ENCODE results near the gene ABCA8.

ABCA8 gene

GRCh38 chr17:68943123-68943811 is 11.9 kb downstream of the ABCA8 start:
- no peak for DNase-seq

DNA sequence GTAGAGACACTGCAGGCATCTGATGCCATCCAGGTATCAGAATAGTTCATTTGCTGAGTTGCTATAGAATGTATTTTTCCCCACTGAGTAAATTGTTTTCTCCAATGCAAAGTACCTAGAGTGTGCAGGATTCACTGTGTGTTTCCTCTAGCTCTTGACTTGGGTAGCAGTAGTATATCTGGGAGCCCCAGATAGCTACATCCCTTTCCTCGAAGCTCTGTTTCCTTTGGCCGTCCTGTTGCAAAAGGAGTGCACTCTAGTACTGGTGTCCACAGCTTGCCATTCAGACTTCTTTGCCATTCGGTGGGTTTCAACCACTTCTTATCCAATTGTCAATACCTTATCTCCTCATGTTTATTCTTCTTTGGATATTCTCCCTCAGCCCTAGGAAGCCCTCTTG is 12.8 kb downstream of the ABCA8 start:
- no peak for DNase-seq

DNA sequence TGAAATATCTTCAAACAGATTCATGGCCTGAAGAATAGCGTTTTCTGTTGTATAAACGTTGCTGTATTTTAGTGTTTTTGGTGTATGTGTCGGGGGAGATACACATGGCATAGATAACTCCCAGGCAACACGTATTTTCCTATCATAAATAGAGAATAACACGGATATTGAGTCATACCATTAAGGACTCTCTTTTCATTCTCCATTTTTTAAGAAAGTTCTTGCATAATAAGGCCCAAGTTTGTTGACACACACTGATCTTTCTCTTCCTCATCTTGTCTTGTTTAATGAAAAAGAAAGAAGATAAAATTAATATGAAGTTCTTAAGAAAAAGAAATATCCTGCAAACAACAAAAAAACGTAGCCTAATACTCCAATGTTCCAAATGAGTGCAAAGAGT is 13.4 kb downstream of the ABCA8 start:
- DNase-seq = no peak

DNA sequence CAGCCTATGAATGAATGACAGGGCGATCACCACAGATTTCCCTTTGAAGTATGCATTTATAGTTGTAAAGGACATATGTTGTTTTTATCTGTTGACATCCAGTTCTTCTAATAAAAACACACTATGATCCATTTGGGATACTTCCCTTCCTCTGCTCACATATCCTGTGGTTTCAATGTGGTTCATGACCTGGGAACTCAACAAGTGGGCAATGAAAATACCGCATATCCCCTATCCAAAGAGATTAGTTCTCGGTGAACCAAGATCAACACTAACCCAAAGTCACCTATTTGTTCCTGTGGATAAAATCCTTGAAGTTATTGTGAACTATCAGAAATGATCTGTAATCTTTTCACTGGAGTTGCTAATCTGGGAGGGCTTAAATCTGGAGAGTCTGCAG is 16.0 kb downstream of the ABCA8 start:
- no peak for DNase-seq

DNA sequence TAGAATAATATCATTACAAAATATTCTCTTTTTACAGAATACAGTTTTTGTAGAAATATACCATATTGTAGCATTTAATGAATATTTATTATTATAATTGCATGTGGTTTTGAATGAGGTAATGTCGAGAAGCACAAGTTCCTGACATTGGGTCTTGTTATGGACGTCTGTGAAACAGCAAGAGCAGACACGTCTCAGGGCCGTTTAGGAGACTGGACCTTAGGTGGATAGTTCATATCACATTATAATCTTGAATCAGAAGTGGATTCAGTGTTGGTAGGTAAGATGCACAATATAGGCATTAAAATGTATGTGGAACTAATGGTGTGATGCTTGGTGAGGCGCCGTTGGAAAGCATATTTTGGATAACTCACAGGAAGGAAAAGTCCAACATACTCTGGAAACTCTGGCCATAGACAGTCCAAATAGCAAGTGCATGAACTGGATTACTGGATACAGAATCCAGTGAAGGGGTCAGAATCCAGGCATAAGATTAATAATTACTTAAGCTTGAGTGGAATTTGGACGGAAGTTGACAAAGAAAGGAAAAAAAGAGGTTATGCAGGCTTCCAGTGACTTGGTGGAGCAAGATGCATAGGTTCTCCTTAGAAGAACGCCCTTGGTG is 17.2 kb downstream of the ABCA8 start:
- no peak for DNase-seq

DNA sequence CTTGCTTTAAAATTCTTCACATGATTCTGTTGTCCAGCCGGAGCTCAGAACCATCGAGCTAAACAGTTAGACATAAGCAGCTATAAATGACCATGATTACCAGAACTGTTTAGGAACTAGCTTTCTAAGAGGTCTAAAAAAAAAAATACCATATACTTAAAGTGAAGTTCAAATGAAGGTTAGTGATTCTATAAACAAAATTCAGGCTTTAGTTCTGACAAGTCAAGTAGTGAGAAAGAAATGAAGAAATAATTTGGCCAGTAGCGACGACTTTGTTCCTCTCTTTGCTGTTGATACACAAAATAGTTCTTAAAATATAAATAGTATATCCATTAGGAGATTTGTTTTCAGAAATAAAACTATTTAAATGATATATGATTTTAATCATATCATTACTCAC is 27.7 kb downstream of the ABCA8 start:
- DNase-seq = no peak

DNA sequence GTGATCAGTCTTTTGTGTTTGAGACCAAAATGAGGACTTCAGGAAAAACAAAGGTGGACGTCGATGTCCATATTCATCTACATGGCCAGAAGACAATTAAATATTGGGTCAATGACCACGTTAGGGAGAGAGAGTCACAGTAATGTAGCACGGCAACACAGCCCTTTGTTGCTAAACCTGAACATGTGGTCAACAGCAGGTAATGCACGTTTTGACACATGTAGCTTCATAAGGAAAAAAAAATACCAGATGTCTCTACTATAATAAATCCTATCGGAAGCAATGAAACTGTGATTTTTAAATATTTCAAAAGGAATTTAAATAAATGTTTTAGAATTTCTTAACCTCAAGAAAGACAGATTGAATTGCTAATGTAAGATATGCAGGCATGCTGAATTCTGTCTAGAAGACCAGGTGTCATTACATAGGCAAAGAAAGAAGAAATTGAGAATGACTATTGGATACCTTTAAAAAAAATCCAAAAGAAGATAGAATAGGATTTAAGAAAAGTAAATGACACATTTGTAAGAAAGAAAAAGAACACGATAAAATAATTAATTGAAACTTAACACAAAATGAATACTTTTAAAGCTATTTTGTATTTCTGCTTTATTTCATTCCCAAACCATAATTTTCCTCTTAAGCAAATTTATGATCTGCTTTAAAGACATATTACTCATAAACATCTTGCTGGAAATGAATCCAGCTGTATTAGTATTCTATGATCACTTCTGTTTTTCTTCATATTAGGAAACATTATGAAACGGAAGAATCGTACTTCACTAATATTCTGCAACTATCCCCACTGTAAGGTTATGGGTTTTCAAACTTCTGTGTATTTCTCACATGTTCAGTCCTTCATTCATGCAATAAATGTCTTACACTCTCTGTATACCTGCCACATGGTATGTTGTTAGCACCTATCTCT is 30.1 kb downstream of the ABCA8 start:
- DNase-seq = no peak

GRCh38 chr17:68910789-68911431 is 44.3 kb downstream of the ABCA8 start:
- DNase-seq = no peak

GRCh38 chr17:68910251-68910705 is 44.9 kb downstream of the ABCA8 start:
- DNase-seq = no peak

GRCh38 chr17:68909066-68909465 is 46.1 kb downstream of the ABCA8 start:
- no peak for DNase-seq

DNA sequence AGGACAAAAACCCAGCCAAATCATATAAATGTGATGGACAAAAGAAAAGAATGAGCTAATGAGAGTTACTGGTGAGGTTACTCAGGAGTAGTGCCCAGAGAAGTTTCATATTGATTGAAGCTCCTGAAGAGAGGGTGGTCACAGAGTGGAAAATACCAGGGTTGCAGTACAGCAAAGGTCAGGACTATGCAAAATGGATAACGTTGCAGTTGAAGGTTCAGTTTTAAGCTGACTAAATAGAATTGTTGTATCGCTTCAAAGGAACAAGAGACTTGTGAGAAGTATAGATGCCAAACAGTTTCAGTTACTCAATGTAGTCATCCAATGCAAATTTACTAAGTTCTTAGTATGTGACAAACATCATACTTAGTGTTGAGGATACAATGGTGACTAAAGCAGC is 47.1 kb downstream of the ABCA8 start:
- no peak for DNase-seq

GRCh38 chr17:68906638-68907037 is 48.6 kb downstream of the ABCA8 start:
- DNase-seq = no peak

GRCh38 chr17:68903286-68903685 is 51.9 kb downstream of the ABCA8 start:
- no peak for DNase-seq

- DNase-seq = no peak
Measured at GRCh38 chr17:68897557-68897956, 57.6 kb downstream of the ABCA8 start.

DNA sequence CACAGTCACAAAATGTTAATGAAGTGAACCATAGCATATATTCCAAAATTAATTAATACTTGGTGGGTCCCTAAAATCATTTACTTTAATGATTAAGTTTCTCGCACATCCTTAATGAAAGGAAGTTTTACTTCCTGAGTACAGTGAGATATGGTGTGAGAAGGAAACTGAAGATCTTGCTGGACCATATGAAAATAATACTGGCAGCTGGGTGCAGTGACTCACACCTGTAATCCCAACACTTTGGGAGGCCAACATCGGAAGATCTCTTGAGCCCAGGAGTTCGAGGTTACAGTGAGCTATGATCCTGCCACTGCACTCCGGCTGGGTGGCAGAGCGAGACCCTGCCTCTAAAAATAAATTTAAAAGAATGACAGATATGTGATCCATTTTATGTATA is 62.5 kb downstream of the ABCA8 start:
- no peak for DNase-seq

- no peak for DNase-seq
Measured at GRCh38 chr17:68892193-68892592, 63.0 kb downstream of the ABCA8 start.

- no peak for DNase-seq
Measured at GRCh38 chr17:68886401-68886800, 68.8 kb downstream of the ABCA8 start.

DNA sequence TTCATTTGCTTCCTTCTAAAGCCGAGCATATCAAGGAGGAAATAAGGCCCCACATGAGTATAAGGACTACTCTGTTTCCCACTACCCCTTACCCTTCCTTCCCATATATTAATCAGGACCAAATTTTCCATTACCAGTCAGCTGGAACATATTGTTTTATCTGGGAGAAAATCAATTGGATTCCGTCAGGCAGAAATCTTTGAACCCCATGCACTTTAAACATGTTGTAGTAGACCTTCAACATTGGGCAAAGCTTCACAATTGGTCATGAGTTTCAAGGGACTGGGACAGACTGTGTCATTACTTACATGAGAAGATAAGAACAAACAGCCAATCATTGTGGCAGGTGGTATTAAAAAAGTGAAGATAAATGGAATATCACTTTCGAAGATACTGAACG is 70.3 kb downstream of the ABCA8 start:
- no peak for DNase-seq

DNA sequence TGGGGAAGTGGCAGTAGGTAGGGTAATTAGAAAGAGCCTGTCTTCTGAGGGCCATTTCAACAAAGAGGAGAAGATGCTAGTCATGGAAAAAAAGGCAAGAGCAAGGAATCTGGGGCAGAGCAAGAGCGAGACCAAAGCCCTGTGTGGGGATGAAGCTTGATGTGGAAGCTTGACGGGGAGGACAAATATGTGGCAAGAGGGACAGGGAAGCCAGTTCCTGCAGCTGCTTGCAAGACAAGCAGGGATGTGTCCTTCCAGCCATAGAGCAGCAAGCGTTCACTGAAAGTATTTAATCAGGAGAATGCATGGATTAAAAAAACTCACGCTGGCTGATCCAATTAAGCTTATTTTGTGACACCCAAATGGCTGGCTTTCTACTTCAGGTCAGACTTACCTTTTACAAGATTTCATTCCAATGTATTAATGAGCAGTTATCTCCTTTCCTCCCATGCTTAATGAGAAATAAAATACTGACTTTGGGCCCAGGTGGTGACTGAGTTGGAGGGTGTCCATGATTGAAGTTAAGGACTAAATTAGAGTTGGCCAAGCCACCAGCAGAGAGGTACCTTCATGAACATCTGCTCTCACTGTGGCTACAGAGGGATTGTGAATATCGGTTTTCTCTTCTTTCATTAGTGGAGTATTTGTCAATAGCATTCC is 76.8 kb downstream of the ABCA8 start:
- no peak for DNase-seq

DNA sequence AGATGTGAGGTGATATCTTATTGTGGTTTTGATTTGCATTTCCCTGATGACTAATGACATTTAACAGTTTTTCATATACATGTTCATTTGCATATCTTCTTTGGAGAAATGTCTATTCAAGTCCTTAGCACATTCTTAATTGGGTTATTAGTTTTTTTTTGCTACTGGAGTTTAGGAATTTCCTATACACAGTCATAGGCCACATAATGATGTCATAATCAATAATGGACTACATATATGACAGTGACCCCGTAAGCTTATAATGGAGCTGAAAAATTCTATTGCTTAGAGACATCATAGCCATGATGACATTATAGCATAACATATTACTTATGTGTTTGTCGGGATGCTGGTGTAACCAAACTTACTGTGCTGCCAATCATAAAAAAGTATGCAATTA is 83.7 kb downstream of the ABCA8 start:
- no peak for DNase-seq

DNA sequence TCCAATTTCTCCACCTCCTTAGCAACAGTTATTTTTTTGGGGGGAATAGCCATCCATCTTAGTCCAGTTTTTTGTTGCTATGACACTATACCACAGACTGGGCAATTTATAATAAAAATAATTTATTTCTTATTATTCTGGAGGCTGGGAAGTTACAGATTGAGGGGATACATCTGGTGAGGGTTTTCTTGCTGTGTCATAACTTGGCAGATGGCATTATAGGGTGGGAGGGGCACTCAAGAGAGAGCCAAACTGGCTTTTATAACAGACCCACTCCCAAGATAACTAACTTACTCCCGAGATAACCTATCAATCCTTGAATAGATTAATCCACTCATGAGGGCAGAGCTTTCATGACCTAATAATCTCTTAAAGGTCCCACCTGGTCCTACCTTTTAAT is 84.2 kb downstream of the ABCA8 start:
- no peak for DNase-seq

DNA sequence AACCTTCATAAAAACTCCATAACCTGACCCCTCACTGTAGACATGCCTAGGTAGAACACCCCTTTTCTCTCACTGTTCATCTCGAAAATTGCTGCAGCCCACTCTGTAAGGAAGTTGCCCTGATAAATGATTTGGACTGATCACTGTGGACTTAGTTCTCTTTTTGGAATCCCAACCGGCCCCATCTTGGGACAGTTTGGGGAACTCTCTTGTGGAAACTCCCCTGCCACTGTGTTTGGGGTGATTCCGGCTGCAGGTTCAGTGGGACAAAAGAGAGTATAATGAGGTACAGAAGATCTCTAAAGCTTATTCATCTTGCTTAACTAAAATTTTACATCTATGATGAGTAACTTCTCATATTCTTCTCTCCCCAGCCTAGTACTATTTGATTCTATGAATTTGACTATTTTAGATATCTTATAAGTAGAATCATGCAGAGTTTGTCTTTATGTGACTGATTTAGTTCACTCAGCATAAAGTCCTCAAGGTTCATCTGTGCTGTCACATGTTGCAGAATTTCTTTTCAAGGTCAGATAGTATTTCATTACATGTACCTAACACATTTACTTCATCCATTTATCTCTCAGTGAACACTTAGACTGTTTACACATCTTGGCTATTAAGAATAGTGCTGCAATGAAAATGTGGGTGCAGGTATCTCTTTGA is 84.9 kb downstream of the ABCA8 start:
- no peak for DNase-seq
